GM12874 (cell line): Measurements from ENCODE around the gene STX8.

Source experiments
- TF ChIP-seq, protein P1 (sequence below): IDR thresholded peaks from 2 replicates; pipeline ENCODE4 v1.5.1; 2011; ENCODE audit warnings: low read depth, mild to moderate bottlenecking, control low read depth, low read length, moderate library complexity; ENCODE audit not compliant: insufficient read depth

Gene STX8

DNA sequence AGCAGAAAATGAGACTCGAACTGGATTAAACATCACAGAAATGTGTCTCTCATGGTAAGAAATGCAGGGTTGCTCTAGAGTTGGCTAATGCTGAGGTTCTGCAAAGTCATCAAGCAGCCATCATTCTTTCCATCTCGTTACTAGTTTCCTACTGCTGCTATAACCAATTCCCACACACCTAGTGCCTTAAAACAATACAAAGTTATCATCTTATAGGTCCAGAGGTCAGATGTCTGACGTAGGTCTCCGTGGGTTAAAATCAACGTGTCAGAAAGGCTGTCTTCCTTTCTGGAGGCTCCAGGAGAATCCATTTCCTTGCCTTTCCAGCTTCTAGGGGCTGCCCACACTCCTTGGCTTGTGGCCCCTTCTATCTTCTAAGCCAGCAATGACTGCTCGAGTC lies 118.6 kb downstream of the STX8 start:
- TF ChIP-seq, protein P1, sequence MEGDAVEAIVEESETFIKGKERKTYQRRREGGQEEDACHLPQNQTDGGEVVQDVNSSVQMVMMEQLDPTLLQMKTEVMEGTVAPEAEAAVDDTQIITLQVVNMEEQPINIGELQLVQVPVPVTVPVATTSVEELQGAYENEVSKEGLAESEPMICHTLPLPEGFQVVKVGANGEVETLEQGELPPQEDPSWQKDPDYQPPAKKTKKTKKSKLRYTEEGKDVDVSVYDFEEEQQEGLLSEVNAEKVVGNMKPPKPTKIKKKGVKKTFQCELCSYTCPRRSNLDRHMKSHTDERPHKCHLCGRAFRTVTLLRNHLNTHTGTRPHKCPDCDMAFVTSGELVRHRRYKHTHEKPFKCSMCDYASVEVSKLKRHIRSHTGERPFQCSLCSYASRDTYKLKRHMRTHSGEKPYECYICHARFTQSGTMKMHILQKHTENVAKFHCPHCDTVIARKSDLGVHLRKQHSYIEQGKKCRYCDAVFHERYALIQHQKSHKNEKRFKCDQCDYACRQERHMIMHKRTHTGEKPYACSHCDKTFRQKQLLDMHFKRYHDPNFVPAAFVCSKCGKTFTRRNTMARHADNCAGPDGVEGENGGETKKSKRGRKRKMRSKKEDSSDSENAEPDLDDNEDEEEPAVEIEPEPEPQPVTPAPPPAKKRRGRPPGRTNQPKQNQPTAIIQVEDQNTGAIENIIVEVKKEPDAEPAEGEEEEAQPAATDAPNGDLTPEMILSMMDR = no peak

DNA sequence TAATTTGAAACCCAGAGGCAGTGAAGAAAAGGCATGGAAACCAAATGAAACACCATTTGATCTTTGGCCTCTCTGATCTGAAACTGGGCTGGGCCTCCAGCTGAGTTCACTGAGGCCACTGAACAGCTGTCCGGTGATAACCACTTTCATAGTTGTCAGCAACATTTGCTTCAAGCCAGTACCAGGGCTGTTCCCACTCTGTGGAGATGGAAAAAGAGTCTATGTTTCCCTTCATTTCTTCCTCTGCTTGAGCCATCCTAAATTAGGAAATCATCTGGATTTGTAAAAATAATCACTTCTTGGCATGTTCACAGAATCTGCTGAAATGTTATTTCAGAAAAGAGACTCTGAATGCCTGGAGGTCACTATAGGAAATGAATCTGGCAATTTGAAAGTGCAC lies 119.3 kb downstream of the STX8 start:
- TF ChIP-seq, protein P1 = no peak

DNA sequence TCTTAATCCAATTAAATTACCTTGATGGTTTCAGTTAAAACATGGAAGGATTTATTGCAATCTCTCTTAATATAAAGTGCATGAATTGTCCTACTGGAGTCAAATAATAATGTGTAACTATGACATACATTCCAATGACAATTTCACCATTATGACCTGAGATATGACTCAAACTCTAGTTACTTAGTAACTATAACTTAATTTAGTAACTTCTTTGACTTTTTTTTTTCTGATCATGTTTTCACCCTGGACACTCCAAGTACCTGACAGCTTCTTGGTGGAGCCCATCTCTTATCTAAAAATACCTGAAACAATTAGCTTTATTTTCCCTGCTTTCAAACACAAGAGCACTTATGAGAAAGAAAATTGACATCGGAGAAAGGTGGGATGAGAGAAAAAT lies 123.7 kb downstream of the STX8 start:
- TF ChIP-seq, protein P1 = no peak

DNA sequence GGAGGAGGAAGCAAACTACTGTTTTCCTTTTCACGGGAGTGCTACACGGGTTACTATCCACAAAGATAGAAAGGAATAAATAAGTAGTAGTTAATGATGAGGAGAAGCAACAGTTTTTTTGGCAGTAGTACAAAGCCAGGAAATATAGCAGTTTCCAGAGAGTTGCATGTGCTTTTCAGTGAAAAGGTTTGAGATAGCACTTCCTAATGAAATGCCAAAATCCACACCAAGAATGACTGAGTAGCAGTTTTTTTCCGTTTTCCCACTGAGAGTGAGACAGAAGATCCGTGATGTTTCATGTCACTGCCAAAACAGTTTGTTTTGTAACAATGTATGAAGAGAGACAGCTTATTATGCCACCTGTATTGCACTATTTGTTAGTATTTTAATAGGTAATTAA lies 129.1 kb downstream of the STX8 start:
- TF ChIP-seq, protein P1 = no peak

DNA sequence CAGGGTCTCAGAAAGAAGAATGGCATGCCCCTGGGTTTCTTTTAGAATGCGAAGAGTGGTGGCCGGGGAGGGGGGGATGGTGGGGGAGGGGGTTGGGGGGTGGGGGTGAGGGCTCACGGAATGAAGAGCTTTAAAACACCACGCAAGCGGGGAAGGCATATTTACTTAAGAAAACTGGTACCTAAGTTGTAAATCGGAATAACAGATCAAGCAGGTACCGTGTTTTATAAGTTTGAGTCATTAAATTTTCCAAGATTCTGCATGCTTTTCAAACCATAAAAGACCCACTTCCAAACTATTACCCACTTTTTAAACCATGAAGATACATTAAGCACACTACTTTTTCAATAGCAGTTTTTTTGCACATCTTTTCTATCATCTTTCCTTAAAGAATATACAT lies 130.2 kb downstream of the STX8 start:
- TF ChIP-seq, protein P1 = no peak

DNA sequence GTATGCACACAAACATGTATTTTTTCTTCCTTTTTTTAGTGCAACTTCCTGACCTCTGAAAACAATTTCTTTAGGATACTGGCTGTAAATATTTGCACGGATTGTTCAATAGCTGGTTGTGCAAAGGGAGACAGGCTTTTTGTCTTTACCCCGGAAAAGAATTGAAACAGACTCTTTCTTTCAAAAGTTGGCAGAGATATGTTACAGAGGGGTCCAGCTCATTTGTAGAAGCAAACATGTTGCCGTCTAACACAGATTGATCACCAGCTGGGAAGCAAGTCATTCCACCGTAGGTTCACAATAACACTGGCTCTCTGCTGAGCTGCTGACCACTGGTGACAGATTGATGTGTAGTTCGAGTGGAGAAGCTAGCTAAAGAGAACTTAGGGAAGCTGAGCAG lies 130.9 kb downstream of the STX8 start:
- TF ChIP-seq, protein P1 = no peak

DNA sequence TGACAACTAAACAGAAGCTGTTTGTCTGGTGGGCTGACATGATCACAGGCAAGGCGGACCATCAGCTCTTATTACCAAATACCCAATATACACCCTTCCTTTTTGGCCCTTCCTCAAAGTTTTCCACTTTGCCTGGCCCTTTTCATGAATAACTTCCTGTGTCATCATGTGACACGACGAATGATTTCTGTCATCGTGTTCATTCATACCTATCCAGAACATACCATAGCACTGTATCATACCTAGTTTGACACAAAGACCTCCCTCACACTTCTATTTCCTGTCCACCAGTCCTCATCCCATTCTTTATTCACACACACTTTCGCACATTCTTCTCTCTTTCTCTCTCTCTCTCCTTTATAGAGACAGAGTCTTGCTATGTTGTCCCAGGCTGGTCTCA lies 131.8 kb downstream of the STX8 start:
- TF ChIP-seq, protein P1 = no peak

DNA sequence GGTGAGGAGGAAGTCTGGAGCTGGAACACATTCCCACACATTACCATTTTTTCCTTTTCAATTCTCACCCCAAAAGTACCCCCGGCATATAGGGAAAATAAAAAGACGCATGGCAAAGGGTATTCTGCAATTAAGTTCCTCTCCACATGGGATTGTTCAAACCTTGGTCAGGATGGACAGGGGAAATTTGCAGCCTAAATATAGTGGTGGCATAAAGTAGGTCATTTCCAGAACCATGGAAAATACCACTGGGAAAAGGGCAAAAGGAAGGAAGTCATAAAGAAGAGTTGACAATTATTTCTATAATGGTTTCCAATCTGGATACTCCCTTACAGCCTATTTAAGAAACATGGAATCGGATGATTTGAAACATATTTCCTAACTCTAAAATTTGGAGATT lies 135.8 kb downstream of the STX8 start:
- TF ChIP-seq, protein P1 = no peak
